Astrocyte (in vitro differentiated cells and primary cell): ENCODE data around the gene INPP5B.

Source experiments
- CTCF ChIP-seq: IDR thresholded peaks from 2 replicates; pipeline ENCODE4 v1.5.1; 2011; ENCODE audit warnings: low read depth, mild to moderate bottlenecking, inconsistent platforms, low read length, moderate library complexity; ENCODE audit not compliant: insufficient read depth
- EZH2 ChIP-seq: IDR thresholded peaks from 2 replicates; pipeline ENCODE4 v1.6.1; 2012; ENCODE audit warnings: mild to moderate bottlenecking, low read length, inconsistent platforms; ENCODE audit not compliant: insufficient read depth

DNA sequence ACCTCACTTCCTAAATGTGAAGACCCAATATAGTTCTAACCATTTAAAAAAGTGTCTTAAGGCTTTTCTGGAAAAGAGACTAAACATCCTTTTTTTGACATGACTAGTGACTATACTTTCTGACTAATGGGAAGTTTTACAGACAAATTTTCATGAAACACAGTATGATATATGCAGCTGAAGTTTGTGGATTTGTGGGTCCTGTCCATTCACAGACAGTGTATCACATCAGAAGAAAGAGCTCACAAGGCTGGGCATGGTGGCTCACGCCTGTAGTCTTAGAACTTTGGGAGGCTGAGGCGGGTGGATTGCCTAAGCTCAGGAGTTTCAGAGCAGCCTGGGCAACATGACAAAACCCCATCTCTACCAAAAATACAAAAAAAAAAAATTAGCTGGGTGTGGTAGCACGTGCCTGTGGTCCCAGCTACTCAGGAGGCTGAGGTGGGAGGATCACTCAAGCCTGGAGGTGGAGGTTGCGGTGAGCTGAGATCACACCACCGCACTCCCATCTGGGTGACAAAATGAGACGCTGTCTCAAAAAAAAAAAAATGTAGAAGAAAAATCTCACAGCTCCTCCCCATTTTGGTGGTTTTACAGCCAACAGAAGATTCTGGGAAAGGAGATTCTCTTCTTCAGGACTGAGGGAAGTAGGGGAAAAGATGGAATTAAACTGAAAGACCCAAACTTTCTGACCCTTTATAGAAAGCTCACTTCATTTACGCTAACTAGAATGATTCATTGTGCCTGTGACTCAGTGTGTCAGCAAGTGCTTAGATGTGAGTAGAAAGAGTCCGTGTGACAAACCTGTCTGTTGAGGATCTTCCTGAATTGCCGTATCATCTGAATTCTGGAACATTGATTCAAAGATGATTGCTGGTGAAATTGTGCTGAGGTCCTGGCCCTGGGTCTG is 123.7 kb downstream of the INPP5B start:
- TF ChIP-seq CTCF (no peak), EZH2 (no peak)
